MCF 10A (cell line): ENCODE data around the gene PPP6R3. TPM values are rescaled to one million over a fixed set of nuclear protein-coding genes. Genes with fewer than 3 reads are reported as not detected.
A peak's percentile ranks its signal among the peaks of the same experiment; 100 is the strongest.

ENCODE experiments used
- BruUV-seq: library from RNA; stranded (reverse); fragments of 400-500 nt; replicated peaks from 2 replicates; lab custom pipeline; 2021; lab: Mats Ljungman, UMichigan
- CTCF ChIA-PET: fragments of 300-600 bp; sonication (Branson Sonifier 250); formaldehyde crosslinking; extraction: SDS; loops from one replicate; lab custom pipeline; 2021; ENCODE audit warnings: antibody characterized with exemption, inconsistent platforms; lab: Yijun Ruan, JAX
- POLR2A ChIA-PET: fragments of 300-600, 350-650 bp; sonication (Branson Sonifier 250); formaldehyde crosslinking; extraction: SDS; loops from one replicate; lab custom pipeline; 2020; ENCODE audit warnings: antibody characterized with exemption, inconsistent platforms; lab: Yijun Ruan, JAX
- DNase-seq: peaks from one replicate; pipeline ENCODE4 v3.0.0-alpha.2; 2018; ENCODE audit not compliant: unreplicated experiment
- H3K27ac Mint-ChIP-seq: one replicate; pipeline ENCODE4 v1.8.0; 2022; ENCODE audit warnings: mild to moderate bottlenecking, low read depth, mixed read lengths; ENCODE audit not compliant: unreplicated experiment
- H3K27me3 Mint-ChIP-seq: one replicate; pipeline ENCODE4 v1.8.0; 2022; ENCODE audit warnings: mixed read lengths; ENCODE audit not compliant: insufficient read depth, unreplicated experiment
- H3K36me3 Mint-ChIP-seq: one replicate; pipeline ENCODE4 v1.8.0; 2022; ENCODE audit warnings: mild to moderate bottlenecking, moderate library complexity, mixed read lengths; ENCODE audit not compliant: insufficient read depth, unreplicated experiment
- H3K4me1 Mint-ChIP-seq: one replicate; pipeline ENCODE4 v1.8.0; 2022; ENCODE audit warnings: mixed read lengths; ENCODE audit not compliant: insufficient read depth, unreplicated experiment
- H3K4me3 Mint-ChIP-seq: one replicate; pipeline ENCODE4 v1.8.0; 2022; ENCODE audit warnings: mild to moderate bottlenecking, moderate library complexity, mixed read lengths; ENCODE audit not compliant: unreplicated experiment
- H3K9me3 Mint-ChIP-seq: one replicate; pipeline ENCODE4 v1.8.0; 2022; ENCODE audit warnings: mixed read lengths; ENCODE audit not compliant: unreplicated experiment
- CTCF ChIP-seq: fragments of 200-600 bp; IDR thresholded peaks from one replicate; pipeline ENCODE4 v1.8.0; 2022; ENCODE audit warnings: antibody characterized with exemption, mild to moderate bottlenecking; ENCODE audit not compliant: unreplicated experiment
- intact Hi-C: fragments of 100-400 bp; cut with micrococcal nuclease; formaldehyde crosslinking; loops from 2 replicates; pipeline ENCODE4 v1.14.1; 2022
- total RNA-seq: library from RNA; stranded (reverse); gene quantifications from 2 replicates; pipeline ENCODE4 v1.2.3, GENCODE V29; 2022

PPP6R3 gene
- total RNA-seq, 1 experiment from 2014 or later = 95.7 TPM

- no peak for TF ChIP-seq CTCF
- H3K27me3 Mint-ChIP-seq = no peaks in the 10 kb centered on the region
- no peak overlapping the region for H3K4me3 Mint-ChIP-seq
- intact Hi-C loops = no loop called here
- H3K36me3 Mint-ChIP-seq = peaks cover 76% of the 10 kb centered on the region
- no peaks in the 10 kb centered on the region for H3K9me3 Mint-ChIP-seq
- BruUV-seq = no TSS peak
- peak; percentile 82 for DNase-seq
- H3K4me1 Mint-ChIP-seq = peaks cover 30% of the 10 kb centered on the region
- no peak overlapping the region for H3K27ac Mint-ChIP-seq
- ChIA-PET POLR2A (interaction anchor here (0.5 to 1.8 kb wide), 2 partner anchors 9 to 344 kb away, joined by 3 to 10 read pairs; no protein-coding TSS in a partner anchor), CTCF (interaction anchor here (0.6 kb wide), 1 partner anchor 27 kb away, joined by 3 read pairs; no protein-coding TSS in a partner anchor)
Measured at GRCh38 chr11:68525930-68526329, 65.4 kb downstream of the PPP6R3 start.

- no peak overlapping the region for H3K4me3 Mint-ChIP-seq
- H3K36me3 Mint-ChIP-seq = peaks cover 63% of the 10 kb centered on the region
- H3K27me3 Mint-ChIP-seq = no peaks in the 10 kb centered on the region
- peaks cover 30% of the 10 kb centered on the region for H3K4me1 Mint-ChIP-seq
- TF ChIP-seq CTCF = no peak
- no peaks in the 10 kb centered on the region for H3K9me3 Mint-ChIP-seq
- CTCF ChIA-PET = no interaction called here
- no peak overlapping the region for H3K27ac Mint-ChIP-seq
- BruUV-seq = no TSS peak
- POLR2A ChIA-PET = no interaction called here
- DNase-seq = no peak
- intact Hi-C loops = no loop called here
Measured at GRCh38 chr11:68527585-68527984, 67.0 kb downstream of the PPP6R3 start.

GRCh38 chr11:68528630-68529029, 68.1 kb downstream of the PPP6R3 start:
- peaks cover 56% of the 10 kb centered on the region for H3K36me3 Mint-ChIP-seq
- TF ChIP-seq CTCF = no peak
- BruUV-seq = no TSS peak
- intact Hi-C loops = no loop called here
- H3K4me3 Mint-ChIP-seq = no peak overlapping the region
- no peak overlapping the region for H3K27ac Mint-ChIP-seq
- H3K4me1 Mint-ChIP-seq = peaks cover 30% of the 10 kb centered on the region
- POLR2A ChIA-PET = interaction anchor here (0.6 kb wide), 2 partner anchors 17 to 55 kb away, joined by 3 read pairs; no protein-coding TSS in a partner anchor
- no peak for DNase-seq
- CTCF ChIA-PET = no interaction called here
- H3K27me3 Mint-ChIP-seq = no peaks in the 10 kb centered on the region
- H3K9me3 Mint-ChIP-seq = no peaks in the 10 kb centered on the region

- H3K27ac Mint-ChIP-seq = no peak overlapping the region
- no peaks in the 10 kb centered on the region for H3K9me3 Mint-ChIP-seq
- H3K36me3 Mint-ChIP-seq = peaks cover 52% of the 10 kb centered on the region
- peaks cover 16% of the 10 kb centered on the region for H3K4me1 Mint-ChIP-seq
- BruUV-seq = no TSS peak
- DNase-seq = no peak
- TF ChIP-seq CTCF = no peak
- CTCF ChIA-PET = interaction anchor here (0.6 to 1.2 kb wide), 3 partner anchors 15 to 570 kb away, joined by 3 read pairs; no protein-coding TSS in a partner anchor
- intact Hi-C loops = no loop called here
- POLR2A ChIA-PET = interaction anchor here (1.0 kb wide), 2 partner anchors 30 to 53 kb away, joined by 3 read pairs; no protein-coding TSS in a partner anchor
- H3K27me3 Mint-ChIP-seq = no peaks in the 10 kb centered on the region
- H3K4me3 Mint-ChIP-seq = no peak overlapping the region
Measured at GRCh38 chr11:68531129-68531693, 70.7 kb downstream of the PPP6R3 start.
